22Rv1 (cell line): Measurements from ENCODE around the gene ADRA2A.

ENCODE experiments used
- CTCF ChIP-seq: fragments of 450-650 bp; IDR thresholded peaks from 2 replicates; pipeline ENCODE4 v1.5.1; 2017; ENCODE audit warnings: mild to moderate bottlenecking
- ZFX ChIP-seq: fragments of 450-650 bp; IDR thresholded peaks from 2 replicates; pipeline ENCODE4 v1.6.1; 2017; ENCODE audit warnings: antibody characterized with exemption, borderline replicate concordance

GRCh38 chr10:111089293-111089692 lies 12.5 kb downstream of the ADRA2A start:
- no peak for TF ChIP-seq CTCF
- no peak for TF ChIP-seq ZFX
